GM12872 (cell line): ENCODE data around the gene IMPG2.

Experiments used
- CTCF ChIP-seq: IDR thresholded peaks from 3 replicates; pipeline ENCODE4 v1.5.1; 2011; ENCODE audit warnings: low read depth, mild to moderate bottlenecking, low read length, moderate library complexity; ENCODE audit not compliant: insufficient read depth

Gene IMPG2

GRCh38 chr3:101320475-101320874, at the start of gene IMPG2:
IMPG2 (minus strand) TSS chr3:101320575; CDS start chr3:101320372, 203 bp downstream.
- TF ChIP-seq CTCF = no peak

- TF ChIP-seq CTCF = no peak
Observed at GRCh38 chr3:101362406-101362805, 42.0 kb upstream of the IMPG2 start.

GRCh38 chr3:101351829-101352228, 31.5 kb upstream of the IMPG2 start:
- TF ChIP-seq CTCF = no peak

- TF ChIP-seq CTCF = no peak
Observed at GRCh38 chr3:101340591-101340990, 20.2 kb upstream of the IMPG2 start.

GRCh38 chr3:101333883-101334282, 13.5 kb upstream of the IMPG2 start:
- no peak for TF ChIP-seq CTCF

GRCh38 chr3:101329016-101329673, 8.8 kb upstream of the IMPG2 start:
- no peak for TF ChIP-seq CTCF

GRCh38 chr3:101325393-101326134, 5.2 kb upstream of the IMPG2 start:
- TF ChIP-seq CTCF = no peak
